Psoas muscle (tissue), 8 donors: ENCODE results near the gene SURF2. TPM values are rescaled to one million over a fixed set of nuclear protein-coding genes. Genes with fewer than 3 reads are reported as not detected.
"Not testable (repeated sequence)": the region's sequence is repeated elsewhere in the genome, so short reads cannot be mapped to it uniquely, and the experiment has no call there.

ENCODE experiments used
- ATAC-seq, 4 donors: fragments of 200-7000 bp; cut with Tn5 transposase; one replicate each; pipeline ENCODE4 v1.9.1; 2020; ENCODE audit warnings: moderate library complexity in 3 of 4, mild to moderate bottlenecking in 2 of 4
- DNase-seq, 2 donors: peaks; one replicate each; pipeline ENCODE4 v3.0.0-alpha.2; 2020
- H3K27ac ChIP-seq: fragments of 200-600 bp; one replicate; pipeline ENCODE4 v1.8.0; 2022
- H3K27me3 ChIP-seq, 3 donors: fragments of 200-600 bp in 1 of 3; one replicate each; pipeline versions ENCODE4 v1.6.1 to v1.8.0; 2013 to 2022; ENCODE audit warnings: low read length in 2 of 3, mild to moderate bottlenecking in 2 of 3, moderate library complexity in 1 of 3; ENCODE audit not compliant: insufficient read depth in 3 of 3
- H3K36me3 ChIP-seq, 2 donors: fragments of 200-600 bp in 1 of 2; one replicate each; pipeline versions ENCODE4 v1.6.1 to v1.8.0; 2013 to 2022; ENCODE audit warnings: low read depth in 1 of 2, mild to moderate bottlenecking in 1 of 2, moderate library complexity in 1 of 2; ENCODE audit not compliant: insufficient read depth in 1 of 2
- H3K4me1 ChIP-seq: fragments of 200-600 bp; one replicate; pipeline ENCODE4 v1.8.0; 2022
- H3K4me3 ChIP-seq: fragments of 200-600 bp; one replicate; pipeline ENCODE4 v1.8.0; 2022; ENCODE audit warnings: mild to moderate bottlenecking
- H3K9me3 ChIP-seq: fragments of 200-600 bp; one replicate; pipeline ENCODE4 v1.8.0; 2022
- CTCF ChIP-seq: fragments of 200-600 bp; IDR thresholded peaks from one replicate; pipeline ENCODE4 v1.8.0; 2022; ENCODE audit warnings: antibody characterized with exemption
- WGBS, 3 donors: extraction: QIAGEN DNeasy Blood & Tissue Kit; methylation state at CpG; one replicate each; pipeline versions ENCODE4 v1.1.6 to v1.1.7; 2013; 5-methylcytosine and 5-hydroxymethylcytosine counted together
- intact Hi-C, 2 donors: fragments of 100-400 bp; cut with DNase I; formaldehyde crosslinking; loops; one replicate each; pipeline versions ENCODE4 v1.11.0 to v1.14.2; 2022
- long read RNA-seq, 2 donors: library from polyadenylated mRNA; unstranded; transcript quantifications; one replicate each; pipeline ENCODE4 v2.0.0, GENCODE V29; 2021
- polyA plus RNA-seq, 3 donors: library from polyadenylated mRNA; stranded (reverse); fragments of 200-250 nt; gene quantifications; one replicate each; pipeline ENCODE4 v1.2.3, GENCODE V29; 2013
- total RNA-seq, 4 donors: library from RNA; stranded (reverse); fragmentation: NEBNext Ultra II Directional in 2 of 4; extraction: Animal tissue kit (Norgen Biotek cat#: 25700) in 2 of 4; gene quantifications; one replicate each; pipeline versions ENCODE4 v1.2.1 to v1.2.4, GENCODE V29; 2021 to 2023
- donor health status: healthy with polysubstance abuse.
- donor health status: DM: no; HTN: no; CAD: no; lungs with moderate emphysema.
- donor health status: Bipolar disorder and iron deficiency.
- donor health status: healthy.
- donor health status: DM: yes; HTN: yes; CAD: no.
- donor health status: DM: no; HTN: no; CAD: no.
- donor health status: DM: no; HTN: no; CAD: no.
- donor health status: DM: yes; HTN: yes; CAD: no.

The SURF2 gene
- total RNA-seq (10 to 100 TPM; 10.9 to 13.8 (median 13.3) TPM), polyA plus RNA-seq (10 to 100 TPM; 19.7 to 50.6 (median 38.7) TPM)
- long read RNA-seq, donor 1, partial matches to known transcripts = 3 of 11 reads
- long read RNA-seq, donor 1, other reads (novel, unspliced or antisense) = 7 of 11 reads
- long read RNA-seq, donor 2, transcript SURF2-201 (6 exons, 842 nt) = major isoform, 16 of 26 reads
- long read RNA-seq, donor 2, partial matches to known transcripts = 1 of 26 reads
- long read RNA-seq, donor 2, other reads (novel, unspliced or antisense) = 9 of 26 reads

GRCh38 chr9:133356391-133357091 is at the start of gene SURF2, which contains the start of gene SURF1:
TSS of gene SURF2 (plus strand) at chr9:133356550. CDS start at chr9:133356593, 43 bp downstream.
TSS of gene SURF1 (minus strand) at chr9:133356487. CDS start at chr9:133356453, 34 bp downstream.
- WGBS, 3 donors = 1 to 2% (median 1%) methylated on average over 39 to 78 of the region's 78 CpGs
- intact Hi-C loops = loop anchor here in 1 of 2 donors (5.0 to 10.0 kb wide), 3 partner anchors 51 to 131 kb away; no protein-coding TSS in a partner anchor
- no peak for TF ChIP-seq CTCF

GRCh38 chr9:133307301-133307700 is 49.0 kb upstream of the SURF2 start:
- no peaks in the 10 kb centered on the region for H3K36me3 ChIP-seq
- no peak for DNase-seq
- no peaks in the 10 kb centered on the region for H3K4me1 ChIP-seq
- TF ChIP-seq CTCF = no peak
- intact Hi-C loops = no loop called here
- H3K27me3 ChIP-seq = peaks cover 0 to 33% (median 8%) of the 10 kb centered on the region in 3 donors
- no peak overlapping the region for H3K4me3 ChIP-seq
- 54 to 66% (median 58%) methylated on average over 16 of the region's 16 CpGs for WGBS, 3 donors
- no peak overlapping the region for H3K27ac ChIP-seq
- H3K9me3 ChIP-seq = no peaks in the 10 kb centered on the region
- no peak for ATAC-seq

More at GRCh38 chr9:133356391-133357091, at the start of gene SURF2, which contains the start of gene SURF1:
- Histone ChIP-seq H3K27ac (peak within 1 kb of the TSS; percentile 79), H3K4me1 (peaks cover 25% of the 10 kb centered on the region), H3K36me3 (peaks cover under 1 to 54% of the 10 kb centered on the region in 2 donors), H3K9me3 (no peaks in the 10 kb centered on the region), H3K4me3 (peak within 1 kb of the TSS; percentile 72), H3K27me3 (no peaks in the 10 kb centered on the region)
- DNase-seq (peak; percentile 92 to 95), ATAC-seq (peak; percentile 81 to 90 (median 86))

- Histone ChIP-seq H3K27ac (no peak overlapping the region), H3K9me3 (no peaks in the 10 kb centered on the region), H3K27me3 (peaks cover 0 to 25% (median 0%) of the 10 kb centered on the region in 3 donors), H3K4me3 (no peak overlapping the region), H3K4me1 (no peaks in the 10 kb centered on the region), H3K36me3 (no peaks in the 10 kb centered on the region)
- WGBS, 3 donors = 78 to 85% (median 81%) methylated on average over 6 of the region's 6 CpGs
- ATAC-seq (no peak), DNase-seq (no peak)
- no peak for TF ChIP-seq CTCF
- intact Hi-C loops = no loop called here
Observed at GRCh38 chr9:133309608-133310007, 46.7 kb upstream of the SURF2 start.

- no peak for ATAC-seq
- 76 to 78% (median 77%) methylated on average over 2 of the region's 2 CpGs for WGBS, 3 donors
- no peaks in the 10 kb centered on the region for H3K4me1 ChIP-seq
- intact Hi-C loops = no loop called here
- no peaks in the 10 kb centered on the region for H3K27me3 ChIP-seq
- TF ChIP-seq CTCF = no peak
- no peak overlapping the region for H3K4me3 ChIP-seq
- no peak overlapping the region for H3K27ac ChIP-seq
- no peak for DNase-seq
- no peaks in the 10 kb centered on the region for H3K36me3 ChIP-seq
- no peaks in the 10 kb centered on the region for H3K9me3 ChIP-seq
Observed at GRCh38 chr9:133315997-133316396, 40.4 kb upstream of the SURF2 start.

GRCh38 chr9:133317551-133317950 is 38.8 kb upstream of the SURF2 start:
- H3K9me3 ChIP-seq, intact Hi-C loops, DNase-seq, H3K36me3 ChIP-seq, H3K27ac ChIP-seq, ATAC-seq, H3K4me1 ChIP-seq, H3K27me3 ChIP-seq, H3K4me3 ChIP-seq: not testable (repeated sequence)
- WGBS, 3 donors = 68 to 74% (median 72%) methylated on average over 12 to 13 of the region's 13 CpGs
